Mammary epithelial cell (primary cell): ENCODE data around the gene YY1AP1.

Experiments
- EZH2 ChIP-seq: IDR thresholded peaks from 2 replicates; pipeline ENCODE4 v1.6.1; 2012; ENCODE audit warnings: low read length, inconsistent platforms, borderline replicate concordance
- TF ChIP-seq, protein P1 (sequence below), 2 donors: IDR thresholded peaks in 1 of 2; conservative IDR thresholded peaks in 1 of 2; 2 replicates each; pipeline ENCODE4 v1.5.1; 2011 to 2012; ENCODE audit warnings: inconsistent platforms in 2 of 2, low read length in 2 of 2, mild to moderate bottlenecking in 2 of 2, control low read depth in 1 of 2, low read depth in 1 of 2; ENCODE audit not compliant: insufficient read depth in 1 of 2; ENCODE audit errors: extremely low read depth in 1 of 2

DNA sequence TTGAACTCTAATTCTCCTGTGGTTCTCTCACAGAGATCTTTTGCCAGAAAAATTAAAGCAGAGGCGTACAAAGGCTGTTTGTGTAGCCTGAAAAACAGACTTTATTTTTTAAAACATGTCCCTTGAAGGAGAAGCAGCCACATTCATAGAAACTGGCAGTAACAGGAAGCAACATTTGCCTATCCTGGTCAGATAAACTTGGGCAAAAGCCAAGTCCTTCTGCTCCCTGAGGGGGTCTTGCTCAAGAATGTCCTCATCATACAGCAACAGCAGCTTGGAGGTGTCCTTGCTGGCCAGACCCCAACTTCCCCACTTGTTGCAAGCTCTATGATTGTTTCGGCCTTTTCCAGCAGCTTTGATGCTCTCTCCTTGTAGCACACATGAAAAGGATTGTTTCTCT is 42.3 kb downstream of the YY1AP1 start:
- TF ChIP-seq, protein P1, sequence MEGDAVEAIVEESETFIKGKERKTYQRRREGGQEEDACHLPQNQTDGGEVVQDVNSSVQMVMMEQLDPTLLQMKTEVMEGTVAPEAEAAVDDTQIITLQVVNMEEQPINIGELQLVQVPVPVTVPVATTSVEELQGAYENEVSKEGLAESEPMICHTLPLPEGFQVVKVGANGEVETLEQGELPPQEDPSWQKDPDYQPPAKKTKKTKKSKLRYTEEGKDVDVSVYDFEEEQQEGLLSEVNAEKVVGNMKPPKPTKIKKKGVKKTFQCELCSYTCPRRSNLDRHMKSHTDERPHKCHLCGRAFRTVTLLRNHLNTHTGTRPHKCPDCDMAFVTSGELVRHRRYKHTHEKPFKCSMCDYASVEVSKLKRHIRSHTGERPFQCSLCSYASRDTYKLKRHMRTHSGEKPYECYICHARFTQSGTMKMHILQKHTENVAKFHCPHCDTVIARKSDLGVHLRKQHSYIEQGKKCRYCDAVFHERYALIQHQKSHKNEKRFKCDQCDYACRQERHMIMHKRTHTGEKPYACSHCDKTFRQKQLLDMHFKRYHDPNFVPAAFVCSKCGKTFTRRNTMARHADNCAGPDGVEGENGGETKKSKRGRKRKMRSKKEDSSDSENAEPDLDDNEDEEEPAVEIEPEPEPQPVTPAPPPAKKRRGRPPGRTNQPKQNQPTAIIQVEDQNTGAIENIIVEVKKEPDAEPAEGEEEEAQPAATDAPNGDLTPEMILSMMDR (conservative IDR thresholded peaks at IDR 0.05 in 1 of 2, IDR thresholded peaks at IDR 0.05 in 1 of 2; ENCODE audit: extremely low read depth in 1 of 2, insufficient read depth in 1 of 2, low read depth in 1 of 2, low read length in 2 of 2): no peak
- TF ChIP-seq EZH2: no peak
